Measurements from ENCODE around the gene TEX26.

Gene TEX26

GRCh38 chr13:30982506-30982905, 50.0 kb downstream of the TEX26 start:
- DNase-seq, result no peak

DNA sequence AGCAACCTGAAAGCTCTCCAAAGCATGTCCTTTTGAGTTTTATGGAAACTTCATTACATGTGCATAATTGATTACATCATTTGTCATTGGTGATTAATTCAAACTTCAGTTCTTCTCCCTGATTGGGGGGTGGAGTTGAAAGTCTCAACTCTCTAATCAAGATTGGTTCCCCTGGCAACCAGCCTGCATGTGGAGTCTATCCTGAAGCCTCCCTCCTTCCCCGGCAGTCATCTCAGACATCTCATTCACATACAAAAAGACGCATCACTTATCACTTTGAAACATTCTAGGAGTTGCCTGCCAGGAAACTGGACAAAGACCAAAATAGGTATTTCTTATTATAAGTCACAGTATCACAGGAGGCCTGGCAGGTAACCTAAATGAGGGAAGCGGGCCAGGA, 50.5 kb downstream of the TEX26 start:
- no peak for DNase-seq

- no peak for DNase-seq
Measured at GRCh38 chr13:30983431-30983830, 51.0 kb downstream of the TEX26 start.

- DNase-seq, result no peak
Measured at GRCh38 chr13:30984620-30985019, 52.2 kb downstream of the TEX26 start.

DNA sequence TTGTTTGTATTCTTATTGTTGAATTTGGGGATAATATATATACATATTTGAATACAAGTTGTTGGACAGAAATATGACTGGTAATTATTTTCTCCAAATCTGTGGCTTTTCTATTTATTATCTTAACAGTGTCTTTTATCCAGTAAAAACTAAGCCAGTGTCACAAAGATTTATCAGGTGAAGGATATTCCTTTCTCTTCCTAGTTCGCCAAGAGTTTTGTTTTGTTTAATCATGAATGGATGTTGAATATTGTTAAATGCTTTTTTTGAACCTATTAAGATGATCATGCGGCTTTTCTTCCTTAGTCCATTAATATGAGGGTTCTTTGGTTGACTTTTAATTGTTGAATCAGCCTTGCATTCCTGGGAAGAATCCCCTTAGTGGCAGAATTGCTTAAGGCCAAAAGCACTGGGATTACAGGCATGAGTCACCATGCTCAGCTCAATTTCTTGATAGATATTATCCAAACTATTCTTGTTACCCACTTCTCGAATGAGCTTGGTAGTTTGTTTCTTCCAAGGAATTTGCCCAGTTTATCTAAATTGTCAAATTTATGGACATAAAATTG, 53.3 kb downstream of the TEX26 start:
- DNase-seq, result no peak

GRCh38 chr13:30991184-30991583, 58.7 kb downstream of the TEX26 start:
- no peak for DNase-seq

- no peak for DNase-seq
Measured at GRCh38 chr13:30991922-30992321, 59.5 kb downstream of the TEX26 start.

DNA sequence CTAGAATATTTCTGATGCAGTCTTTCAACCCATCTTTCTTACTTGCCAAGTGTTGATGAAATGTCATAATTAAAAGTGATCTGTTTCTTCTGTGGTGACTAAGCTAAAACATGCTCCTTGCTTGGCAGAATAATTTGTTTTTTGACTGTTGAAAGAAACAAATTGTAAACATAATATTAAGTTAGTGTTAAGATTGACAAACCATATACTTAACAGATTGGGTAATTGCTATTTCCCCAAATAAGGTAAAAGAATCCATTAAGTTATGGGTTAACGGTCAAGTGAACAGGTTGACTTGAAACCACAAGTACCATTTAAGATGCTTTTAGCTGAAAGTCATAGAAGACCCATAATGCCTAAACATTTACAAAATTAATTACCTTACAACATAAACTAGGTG, 62.9 kb downstream of the TEX26 start:
- no peak for DNase-seq

DNA sequence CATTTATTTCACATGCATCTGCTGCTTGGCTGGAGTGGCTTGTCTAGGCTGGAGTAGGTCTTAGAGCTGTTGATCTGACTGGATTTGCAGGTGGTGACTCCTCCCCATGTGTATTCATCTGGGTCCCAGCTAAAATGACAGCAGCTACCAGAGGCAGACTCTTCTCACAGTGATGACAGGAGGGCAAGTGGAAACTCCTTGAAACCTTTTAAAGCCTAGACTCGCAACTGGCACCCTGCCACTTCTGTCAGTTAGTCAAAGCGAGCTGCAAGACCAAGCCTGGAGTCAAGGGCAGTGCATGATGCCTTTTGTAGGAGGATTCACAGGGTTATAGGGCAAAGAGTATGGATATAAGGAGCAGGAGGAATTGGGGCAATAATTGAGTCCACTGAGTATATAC, 65.2 kb downstream of the TEX26 start:
- DNase-seq, result peak; percentile 82

DNA sequence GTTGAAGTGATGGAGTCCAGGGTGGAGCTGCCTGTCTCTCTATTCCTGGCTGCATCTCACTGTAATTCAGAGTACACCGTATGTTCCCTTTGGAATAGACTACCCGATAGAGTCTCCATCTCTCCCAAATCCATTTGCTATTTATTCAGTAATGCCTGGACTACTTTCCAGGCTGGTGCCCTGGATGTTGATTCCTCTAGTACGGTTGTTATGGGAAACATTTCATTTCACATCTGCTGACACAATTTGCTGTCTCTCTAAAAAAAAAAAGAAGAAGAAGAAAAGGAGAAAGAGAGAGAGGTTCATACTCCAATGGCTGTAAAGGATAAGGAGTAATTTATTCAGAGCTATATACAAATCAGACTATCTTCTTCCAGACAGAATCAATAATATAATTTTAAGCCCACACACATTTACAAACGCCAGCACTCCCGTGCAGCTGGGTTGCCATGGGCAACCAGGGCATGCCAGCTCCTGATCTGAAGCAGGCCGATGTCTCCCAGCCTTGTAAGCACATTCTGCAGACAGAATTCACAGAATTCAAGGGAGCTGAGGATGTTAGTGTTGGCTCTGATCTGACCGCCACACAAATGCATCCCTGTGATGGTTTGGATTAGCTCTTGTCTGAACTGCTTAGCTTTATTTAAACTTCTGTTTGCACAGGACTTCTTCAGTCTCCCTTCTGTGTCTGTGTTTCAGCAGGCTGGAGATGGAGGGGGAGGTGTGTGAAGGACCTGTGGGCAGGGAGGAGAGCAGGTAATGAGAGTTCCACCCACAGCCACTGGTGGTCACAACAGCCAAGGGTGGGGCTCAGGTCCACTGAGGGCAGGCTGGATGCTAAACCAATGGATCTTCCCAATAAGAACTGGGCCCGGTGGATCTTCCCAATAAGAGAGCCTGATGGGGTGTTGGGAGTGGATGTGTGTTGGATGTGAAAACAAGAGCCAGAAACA, 66.0 kb downstream of the TEX26 start:
- peak; percentile 57 for DNase-seq

GRCh38 chr13:31000889-31001288, 68.4 kb downstream of the TEX26 start:
- DNase-seq, result no peak

DNA sequence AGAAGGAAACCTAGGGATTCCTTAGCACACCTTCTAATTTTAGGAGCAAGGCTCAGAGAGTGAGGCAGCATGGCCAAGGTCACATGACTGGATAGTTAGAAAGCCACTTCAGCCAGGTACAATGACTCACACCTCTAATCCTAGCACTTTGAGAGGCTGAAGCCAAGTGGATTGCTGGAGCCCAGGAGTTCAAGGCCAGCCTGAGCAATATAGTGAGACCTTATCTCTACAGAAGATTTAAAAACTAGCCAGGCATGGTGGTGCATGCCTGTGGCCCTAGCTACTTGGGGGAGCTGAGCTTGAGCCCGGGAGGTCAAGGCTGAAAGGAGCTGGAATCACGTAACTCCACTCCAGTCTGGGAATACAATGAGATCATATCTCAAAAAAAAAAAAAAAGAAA, 69.2 kb downstream of the TEX26 start:
- DNase-seq, result no peak

DNA sequence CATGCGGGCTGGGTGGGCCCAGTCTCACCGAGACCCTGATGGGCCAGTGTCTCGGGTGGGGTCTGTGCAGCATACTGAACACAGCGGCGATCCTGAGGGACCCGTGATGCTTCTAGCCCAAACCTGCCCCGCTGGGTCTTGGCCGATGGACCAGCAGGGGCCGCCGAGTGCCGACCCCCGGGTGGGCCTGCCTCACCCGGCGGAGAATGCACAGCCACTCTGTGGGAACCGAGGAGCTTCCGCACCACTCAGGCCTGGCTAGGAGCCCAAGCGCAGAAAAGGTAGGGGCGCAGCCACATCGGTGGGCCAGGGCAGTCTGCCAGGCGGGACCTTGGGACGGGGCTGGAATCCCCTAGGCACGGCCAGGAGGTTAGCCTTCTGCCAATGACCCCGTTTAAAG, 72.6 kb downstream of the TEX26 start:
- DNase-seq, result no peak

- DNase-seq, result no peak
Measured at GRCh38 chr13:31007417-31007816, 75.0 kb downstream of the TEX26 start.

GRCh38 chr13:31008400-31009115, 76.1 kb downstream of the TEX26 start:
- DNase-seq, result no peak

DNA sequence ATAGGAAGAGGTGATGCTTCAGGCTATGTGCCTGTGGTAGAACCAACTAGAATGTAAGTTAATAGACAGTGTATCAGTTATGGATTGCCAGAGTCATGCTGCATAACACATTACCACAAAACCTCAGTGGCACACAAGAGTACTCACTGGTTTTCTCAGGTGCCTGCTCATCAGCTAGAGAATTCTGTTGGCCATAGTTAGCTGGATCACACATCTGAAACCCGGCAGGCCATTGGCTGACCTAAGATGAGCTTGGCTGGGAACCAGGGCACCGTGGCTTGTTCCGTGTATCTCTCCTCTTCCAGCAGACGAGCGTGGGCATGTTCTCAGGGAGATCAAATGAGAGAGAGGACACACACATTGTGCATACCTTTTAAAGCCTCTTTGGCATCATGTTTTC, 76.7 kb downstream of the TEX26 start:
- peak; percentile 9 for DNase-seq

DNA sequence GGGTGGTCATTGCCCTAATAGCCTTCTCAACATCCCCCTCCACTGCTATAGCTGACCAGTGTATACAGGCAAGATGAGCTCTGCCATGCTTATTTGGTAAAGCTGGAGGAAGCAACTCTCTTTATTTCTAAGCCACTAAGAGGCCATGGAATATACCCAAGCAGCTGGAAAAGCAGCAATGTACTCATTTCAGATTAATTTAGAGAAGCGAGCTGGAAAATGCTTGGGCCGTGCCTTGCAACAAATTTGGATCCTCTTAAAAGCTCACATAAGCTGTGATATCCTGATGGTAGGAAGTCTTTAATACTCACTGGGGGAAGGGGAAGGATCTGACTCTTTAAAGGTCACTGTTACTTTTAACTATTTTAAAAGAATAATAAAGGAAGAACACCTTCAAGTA, 77.8 kb downstream of the TEX26 start:
- no peak for DNase-seq

GRCh38 chr13:31011193-31011860, 78.9 kb downstream of the TEX26 start:
- DNase-seq, result no peak

DNA sequence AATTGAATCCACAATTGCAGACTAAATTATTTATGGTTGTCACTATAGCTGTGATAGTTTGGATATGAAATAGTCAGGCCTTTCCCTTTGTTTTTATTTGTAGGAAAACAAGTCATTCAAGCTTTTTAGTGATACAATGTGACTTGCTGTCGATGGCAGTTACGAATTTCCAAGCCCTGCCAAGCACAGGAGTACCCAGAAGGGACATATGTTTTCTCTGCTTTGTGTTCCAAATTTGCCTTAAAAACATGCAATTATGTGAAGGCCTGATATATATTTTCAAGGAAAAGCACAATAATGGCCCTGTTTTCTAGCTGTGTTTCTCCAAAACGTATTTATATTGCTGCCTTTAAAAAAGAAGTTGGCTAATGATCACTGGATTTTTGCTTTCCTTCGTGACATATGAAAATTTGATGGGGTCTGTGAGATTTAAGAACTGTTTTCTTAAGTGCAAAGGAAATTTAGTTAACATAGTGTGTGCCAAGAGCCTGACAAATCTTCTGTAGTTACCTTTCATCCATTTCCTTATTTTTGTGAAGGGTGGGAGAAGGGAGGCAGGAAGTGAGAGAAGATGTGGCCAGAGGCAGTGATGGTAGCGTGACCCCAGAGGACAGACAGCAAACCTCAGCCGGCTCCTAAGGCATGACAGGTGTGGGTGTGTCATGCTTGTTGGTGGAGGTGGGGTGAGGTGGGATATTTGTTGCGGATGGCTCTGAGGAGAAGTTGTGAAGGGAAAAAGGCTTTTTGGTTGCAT, 79.6 kb downstream of the TEX26 start:
- no peak for DNase-seq

DNA sequence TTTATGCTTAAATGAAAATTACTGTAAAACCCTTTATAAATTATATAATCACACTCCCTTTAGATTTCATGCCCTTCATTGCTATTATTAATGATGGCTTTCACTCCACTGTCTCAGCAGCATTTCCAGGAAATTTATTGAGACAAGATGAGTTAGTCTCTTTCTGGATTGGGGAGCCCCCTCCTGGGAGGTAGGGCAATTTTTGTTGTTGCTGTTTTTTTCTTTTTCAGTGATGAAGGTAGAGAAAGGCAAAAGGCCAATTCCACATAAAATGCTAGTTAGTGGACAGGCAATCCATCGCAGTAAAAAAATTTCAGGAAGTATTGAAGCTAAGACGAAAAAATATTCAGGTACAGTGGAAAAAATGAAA, 80.2 kb downstream of the TEX26 start:
- peak; percentile 1 for DNase-seq

DNA sequence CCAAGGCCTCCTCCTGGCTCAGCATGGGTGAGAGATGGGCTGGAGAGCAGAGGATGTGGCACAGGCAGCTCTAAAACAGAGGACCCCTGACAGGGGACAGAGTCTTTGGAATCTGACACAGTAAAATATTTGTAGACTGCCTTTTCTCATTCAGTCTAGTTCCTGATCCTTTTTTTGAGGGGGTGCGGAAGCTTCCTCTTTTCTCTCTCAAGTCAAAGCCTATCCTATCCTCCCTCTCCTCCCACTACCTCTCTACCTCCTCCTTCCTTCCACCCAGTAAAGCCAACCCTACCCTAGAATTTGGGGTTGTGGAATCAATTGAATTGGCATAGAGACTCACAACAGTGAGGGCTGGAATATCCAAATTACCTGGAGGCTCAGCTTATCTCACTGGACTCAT, 82.0 kb downstream of the TEX26 start:
- DNase-seq, result no peak

DNA sequence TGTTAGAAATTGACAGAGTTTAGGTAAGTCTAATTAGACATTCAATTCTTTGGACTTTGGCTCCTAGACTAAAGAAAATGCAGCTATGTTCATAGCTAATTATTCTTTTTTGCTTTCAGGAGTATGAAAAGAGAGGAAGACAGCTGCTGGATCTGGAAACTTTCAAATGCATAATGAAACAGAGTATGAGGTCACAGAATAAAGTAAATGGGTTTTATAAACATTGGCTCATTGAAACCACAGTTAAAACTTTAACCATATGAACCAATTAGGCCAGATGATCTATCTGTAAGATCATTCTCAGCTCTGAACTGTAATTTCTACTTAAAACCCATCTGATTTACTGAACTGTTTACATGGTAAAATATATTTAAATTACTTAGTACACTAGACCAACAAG, 82.7 kb downstream of the TEX26 start:
- no peak for DNase-seq
